Measurements from ENCODE around the gene CDX2.

Gene CDX2

DNA sequence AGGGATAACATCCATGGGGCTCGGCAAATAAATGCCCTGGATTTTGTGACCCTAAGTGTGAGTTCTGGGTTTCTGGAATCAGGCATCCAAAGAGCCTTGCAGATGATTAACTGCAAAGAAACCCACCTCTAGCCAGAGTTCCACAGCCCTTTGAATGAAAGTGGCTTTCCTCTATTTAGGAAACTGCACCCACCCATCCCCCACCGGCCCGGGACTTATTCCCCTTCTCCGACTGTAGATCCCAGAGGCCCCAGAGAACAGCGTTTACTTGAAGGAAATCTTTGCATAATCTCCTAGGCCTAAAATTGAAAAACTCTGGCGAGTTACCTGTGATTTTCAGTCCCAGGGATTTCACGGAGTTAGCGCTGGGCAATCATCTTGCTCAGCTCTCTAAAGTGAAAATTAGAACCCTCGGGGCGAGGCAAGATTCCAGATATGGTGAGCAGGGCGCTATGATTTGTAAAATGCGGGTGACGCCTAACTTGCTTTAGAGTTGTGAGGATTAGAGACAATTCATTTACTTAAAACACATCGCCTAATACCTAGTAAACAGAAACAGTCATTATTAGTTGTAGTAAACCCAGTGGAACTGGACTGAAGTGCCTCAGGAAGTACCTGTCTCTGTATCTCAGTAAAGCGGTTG is 10.0 kb upstream of the CDX2 start:
- DNase-seq (ENCODE audit: low read depth, low spot score): no peak

DNA sequence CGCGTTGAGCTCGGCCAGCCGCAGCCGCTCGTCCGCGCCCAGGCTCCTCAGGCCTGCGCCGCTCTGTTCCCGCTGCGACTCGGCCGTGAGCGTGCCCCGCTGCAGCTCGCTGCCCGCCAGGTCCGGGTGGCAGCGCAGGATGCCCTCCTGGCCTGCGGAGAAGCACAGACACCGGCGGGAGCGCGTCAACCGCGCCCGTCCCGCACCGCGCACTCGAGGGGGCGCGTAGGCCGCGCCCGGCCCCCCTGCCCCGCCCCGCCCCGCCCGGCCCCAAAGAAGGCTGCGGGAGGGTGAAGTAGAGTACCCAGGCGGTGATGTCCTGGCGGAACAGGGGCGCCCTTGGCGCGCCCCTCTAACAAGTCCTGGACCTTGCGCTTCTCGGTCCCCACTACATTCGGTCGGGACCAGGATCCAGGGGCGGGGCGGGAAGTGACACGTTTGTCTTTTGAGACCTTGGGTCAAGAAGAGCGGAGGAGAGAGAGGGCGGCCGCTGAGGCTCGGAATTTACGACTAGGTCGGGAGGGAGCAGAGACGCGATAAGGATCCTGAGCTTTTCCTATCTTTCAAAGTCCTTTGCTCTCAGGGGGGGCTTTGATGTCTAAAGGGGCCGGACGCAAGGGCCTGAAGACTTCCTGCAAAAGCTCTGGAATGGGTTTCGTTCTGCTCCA is 9.3 kb upstream of the CDX2 start:
- DNase-seq (ENCODE audit: low read depth, low spot score): no peak

DNA sequence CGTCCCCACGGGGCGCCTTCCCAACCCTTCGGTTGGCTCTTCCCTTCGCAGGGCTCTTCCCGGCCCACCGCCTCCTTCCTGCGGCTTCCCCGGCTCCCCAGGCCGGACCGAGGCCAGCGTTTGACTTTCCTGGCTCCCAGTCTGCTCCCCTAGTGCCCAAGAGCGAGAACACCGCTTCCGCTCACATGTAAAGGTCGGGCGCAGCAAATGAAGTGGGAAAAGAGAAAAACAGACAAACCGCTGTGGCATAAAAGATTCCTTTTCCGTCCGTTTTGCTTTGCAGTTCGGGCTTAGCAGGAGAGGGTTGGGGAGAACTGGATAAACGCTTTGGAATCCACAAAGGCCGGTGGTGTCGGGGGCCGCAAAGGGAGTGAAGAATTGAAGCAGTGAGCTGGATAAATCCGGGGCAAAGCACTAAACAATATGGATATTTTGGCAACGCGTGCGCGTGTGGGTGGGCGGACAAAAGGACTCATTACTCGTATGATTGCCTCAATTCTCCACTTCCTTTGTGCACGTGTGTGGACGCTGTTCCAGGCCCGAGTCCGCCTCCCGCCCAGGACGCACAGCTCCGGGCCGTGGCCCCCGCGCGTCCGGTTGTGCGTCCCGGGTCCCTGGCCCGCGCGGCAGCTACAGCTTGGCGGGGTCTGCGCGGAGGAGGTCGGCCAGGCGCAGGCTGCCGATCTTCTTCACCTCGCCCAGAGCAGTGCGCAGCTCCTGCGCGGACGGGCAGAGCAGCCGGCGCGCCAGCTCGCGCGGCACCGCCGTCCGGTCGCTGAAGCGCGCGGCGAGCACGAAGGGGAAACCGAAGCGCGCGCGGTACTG is 8.6 kb upstream of the CDX2 start:
- no peak for DNase-seq (ENCODE audit: low read depth, low spot score)

DNA sequence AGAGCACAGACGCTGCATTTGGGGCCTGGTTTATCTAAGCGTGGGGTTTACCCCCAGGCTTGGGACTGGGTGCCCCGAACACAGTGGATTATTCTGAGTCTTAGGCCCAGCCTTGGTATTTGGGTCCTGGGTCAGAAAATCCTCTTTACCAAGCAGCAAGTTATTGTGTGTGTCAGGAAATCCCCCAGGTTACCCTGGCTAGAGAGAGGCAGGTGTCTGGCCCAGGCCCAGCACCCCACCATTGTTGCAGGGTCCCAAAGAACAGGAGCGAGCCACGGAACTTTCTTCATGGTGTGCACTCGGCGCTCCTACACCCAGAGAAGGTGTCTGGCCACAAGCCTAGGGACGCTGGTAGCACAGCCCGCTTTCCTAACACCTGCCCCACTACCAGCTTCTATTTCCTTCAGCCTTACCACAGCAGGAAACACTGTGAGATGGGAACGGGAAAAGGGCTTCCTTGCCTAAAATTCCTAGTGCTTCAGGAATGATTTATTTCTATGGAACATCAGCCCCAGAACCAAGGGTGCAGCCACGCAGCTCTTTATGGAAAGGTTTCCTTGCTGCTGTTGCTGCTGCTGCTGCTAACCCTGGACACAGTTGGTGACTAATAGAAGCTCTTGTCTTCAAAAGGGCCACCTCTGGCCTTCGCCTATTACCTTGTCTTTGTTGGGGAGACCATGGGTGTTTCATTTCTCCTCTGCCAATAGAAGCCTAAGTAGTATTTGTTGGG is 7.4 kb upstream of the CDX2 start:
- DNase-seq (ENCODE audit: low read depth, low spot score): no peak

DNA sequence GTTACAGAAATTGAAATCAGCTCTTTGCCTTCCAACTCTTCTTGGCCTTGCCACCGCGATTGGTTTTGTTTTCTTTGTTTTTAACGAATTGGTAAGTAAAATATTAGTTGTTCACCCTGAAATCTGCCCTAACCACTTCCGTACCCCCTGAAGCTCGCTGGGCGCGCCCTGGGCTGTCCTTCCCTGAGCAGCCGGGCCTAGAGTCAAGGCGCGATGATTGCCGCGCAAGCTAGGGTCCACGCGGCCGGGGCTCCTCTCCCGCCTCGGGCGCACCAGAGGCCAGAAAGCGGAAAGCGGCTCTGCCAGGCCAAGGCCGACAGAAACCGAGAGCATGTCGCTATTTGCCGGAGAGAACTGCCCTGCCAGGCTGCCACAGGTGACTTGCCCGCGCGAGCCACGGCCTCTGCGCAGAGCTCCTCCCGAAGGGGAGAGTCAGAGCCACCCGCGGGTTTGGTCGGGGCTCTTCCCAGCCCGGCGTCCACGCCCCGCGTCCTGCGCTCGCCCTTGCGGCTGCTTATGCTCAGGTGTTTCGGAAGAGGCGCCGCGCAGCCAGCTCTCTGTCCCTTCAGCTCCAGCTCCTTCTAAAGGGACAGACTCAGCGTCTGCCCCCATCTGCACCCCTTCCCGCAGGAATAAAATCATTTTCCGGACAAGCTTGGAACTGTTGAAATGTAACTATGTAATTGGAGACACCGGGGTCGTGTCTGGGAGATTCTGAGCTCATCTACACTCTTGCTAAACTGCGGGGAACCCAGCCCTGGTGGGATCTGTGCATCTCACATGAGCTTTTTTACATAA is 6.6 kb upstream of the CDX2 start:
- no peak for DNase-seq (ENCODE audit: low read depth, low spot score)

DNA sequence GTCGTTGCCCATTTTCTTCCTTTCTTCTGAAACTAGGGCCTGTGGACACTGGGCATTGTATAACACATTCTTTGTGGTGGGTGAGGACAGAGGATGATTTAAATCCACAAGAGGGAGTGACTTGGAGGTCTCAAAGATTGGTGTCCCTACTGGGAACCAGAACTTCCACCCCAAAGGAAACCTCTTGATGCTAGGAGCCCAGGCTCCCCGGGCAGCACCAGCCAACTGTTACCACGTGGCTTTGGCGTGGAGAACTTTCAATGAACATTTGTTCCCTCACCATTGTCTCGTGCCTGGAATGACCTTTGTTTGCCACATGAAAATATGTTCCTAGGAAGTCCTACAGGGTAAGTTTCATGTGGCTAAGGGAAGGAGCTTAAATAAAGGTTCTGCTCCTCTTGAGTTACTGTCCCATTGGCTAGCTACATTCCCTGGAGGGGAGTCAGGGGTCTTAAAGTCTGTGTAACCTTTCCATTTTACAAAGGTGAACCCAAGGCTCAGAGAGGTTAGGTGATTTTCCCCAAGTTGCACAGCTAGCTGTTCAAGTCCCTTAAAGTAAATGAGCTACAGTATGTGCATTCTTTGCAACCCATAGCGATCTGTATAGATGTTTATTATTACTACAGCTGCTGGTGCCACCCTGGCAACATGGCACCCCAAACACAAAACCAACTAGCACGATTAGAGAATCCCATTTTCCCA is 5.0 kb upstream of the CDX2 start:
- no peak for DNase-seq (ENCODE audit: low read depth, low spot score)

DNA sequence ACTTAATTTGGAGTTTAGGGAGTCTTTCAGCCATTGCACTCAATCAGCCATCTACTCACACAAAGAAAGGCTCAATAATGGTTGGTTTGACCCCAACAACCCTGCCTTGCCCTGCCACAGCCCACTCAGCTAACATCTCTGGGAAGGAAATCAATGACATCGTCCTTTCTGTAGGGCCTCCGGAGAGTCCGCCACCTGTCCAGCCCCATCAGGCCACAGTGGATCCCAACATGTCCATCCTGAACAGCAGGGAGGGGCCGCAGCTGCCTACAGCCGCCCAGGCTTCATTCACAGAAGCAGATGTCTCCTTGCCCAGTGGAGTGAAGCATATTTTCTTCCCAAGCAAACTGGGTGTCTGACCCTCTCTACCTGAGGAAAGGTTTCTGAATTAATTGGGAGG is 4.2 kb upstream of the CDX2 start:
- no peak for DNase-seq (ENCODE audit: low read depth, low spot score)

DNA sequence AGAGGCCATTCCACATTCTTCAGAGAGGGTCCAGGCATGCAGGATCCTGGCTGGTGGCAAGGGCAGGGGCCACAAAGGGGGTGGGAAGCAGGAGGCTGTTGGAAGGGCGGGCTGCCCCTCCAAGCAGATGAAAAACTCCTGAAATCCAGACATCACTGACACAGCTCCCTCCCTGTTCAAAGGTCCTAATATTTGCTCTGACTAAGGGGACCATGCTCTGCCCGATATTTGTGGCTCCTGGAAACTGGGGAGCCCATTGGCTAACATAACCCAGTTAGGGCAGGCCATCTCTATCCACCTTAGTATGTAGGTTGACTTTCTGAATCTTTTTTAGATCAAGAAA is 3.3 kb upstream of the CDX2 start:
- DNase-seq (ENCODE audit: low read depth, low spot score): no peak

DNA sequence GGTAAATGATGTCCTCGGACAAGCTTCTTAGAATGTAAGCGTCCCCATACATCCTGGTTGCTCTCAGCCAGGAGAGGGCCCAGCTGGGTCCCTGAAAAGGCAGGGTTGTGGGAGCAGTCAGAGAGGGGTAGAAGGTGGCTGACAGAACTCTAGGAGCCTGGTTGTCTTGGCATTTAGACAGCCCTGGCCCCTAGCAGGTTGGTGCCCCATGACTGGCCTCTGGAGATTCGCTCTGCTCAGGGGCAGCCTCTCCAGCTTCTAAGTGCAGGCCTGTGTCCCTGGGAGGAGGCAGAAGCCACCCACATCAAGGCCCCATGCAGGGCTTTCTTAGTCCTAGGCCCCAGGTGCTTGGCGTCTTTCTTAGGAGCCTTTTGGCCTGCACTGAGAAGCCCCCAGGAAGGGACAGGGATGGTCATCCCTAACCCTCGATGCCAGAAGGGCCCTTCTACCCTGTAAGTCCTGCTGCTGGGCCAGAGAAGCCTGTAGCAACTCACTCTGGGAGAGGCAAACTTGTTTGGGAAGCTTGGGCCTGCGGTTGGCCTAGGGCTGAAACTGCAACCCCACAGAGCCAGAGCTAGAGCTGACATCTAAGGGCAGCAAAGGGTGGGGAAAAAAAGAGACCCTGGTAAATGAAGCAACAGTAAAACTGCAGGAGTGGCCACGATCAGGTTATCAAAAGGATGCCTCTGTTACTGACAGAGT is 2.8 kb upstream of the CDX2 start:
- no peak for DNase-seq (ENCODE audit: low read depth, low spot score)

DNA sequence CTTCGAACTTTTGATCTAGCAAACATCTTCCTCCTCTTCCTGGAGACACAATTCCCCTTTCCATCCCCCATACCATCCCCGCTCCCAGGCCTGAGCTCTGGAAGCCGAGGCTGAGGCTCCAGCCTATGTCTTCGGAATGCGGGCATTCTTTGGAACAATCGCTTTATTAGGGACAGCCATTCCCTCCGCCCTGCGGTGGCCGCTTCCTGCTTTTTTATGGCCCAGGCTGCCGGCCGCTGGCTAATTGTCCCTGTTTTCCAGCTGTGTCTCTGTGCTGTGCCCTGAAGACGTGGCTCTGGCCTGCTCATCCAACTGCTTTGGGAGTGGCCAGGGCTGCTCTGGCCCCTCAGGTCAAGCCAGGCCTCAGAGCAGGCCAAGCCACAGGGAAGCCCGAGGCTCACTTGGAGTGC is 2.1 kb upstream of the CDX2 start:
- no peak for DNase-seq (ENCODE audit: low read depth, low spot score)

DNA sequence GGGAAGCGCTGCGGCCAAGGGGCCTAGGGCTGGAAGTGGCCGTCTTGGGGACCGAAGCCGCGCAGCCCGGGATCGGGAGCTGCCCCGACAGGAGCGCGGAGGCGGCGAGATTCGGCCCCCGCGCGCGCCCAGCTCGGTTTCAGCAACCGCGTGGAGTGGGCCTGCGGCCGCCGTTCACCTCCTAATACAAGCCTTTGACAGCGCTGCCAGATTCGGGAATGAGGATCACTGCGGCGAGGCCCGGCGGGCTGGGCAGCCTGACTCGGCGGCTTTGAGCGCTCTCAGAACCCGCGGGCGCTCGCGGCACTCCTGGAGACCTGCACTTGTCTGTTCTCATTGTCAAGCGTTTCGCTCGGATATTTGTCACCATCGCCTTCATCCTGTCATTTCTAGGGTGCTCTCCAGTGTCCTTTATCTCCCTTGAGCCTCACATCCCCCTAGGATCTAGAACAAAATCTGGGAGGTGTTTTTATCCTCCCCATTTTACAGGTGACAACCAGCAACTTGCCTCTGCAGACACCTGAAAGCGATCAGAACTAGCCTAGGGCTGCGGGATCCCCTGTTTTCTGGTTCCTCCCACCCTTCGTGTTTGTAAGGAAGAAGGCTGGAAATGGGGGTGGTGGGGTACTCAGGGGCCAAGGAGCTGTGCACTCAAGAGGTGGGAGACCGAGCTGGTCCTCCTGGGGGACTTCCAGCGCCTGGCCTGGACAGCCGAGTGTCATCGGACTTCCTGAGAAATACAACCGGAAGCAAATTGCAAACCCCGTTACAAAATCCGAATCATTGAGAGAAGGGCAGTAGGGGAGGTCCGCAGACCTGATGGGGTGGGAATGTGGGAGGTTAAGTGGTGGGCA is 1.5 kb upstream of the CDX2 start:
- no peak for DNase-seq (ENCODE audit: low read depth, low spot score)

DNA sequence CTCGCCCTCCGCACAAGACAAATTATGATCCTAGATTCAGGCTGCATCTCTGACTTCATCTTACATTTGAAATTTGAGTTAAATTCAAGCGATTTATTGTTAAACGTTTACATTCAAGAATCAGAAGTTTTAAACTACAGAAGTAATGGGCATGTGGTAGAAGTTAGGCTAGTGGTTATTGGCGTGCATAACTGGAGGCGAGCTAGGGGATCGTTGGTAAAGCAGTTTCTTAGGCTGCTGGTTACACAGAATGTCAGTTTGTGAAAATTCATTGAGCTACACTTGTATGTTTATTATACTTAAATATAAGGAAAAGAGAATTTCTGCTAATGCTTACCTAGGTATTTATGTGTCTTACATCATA is 733 bp upstream of the CDX2 start:
- DNase-seq (ENCODE audit: low read depth, low spot score): no peak

DNA sequence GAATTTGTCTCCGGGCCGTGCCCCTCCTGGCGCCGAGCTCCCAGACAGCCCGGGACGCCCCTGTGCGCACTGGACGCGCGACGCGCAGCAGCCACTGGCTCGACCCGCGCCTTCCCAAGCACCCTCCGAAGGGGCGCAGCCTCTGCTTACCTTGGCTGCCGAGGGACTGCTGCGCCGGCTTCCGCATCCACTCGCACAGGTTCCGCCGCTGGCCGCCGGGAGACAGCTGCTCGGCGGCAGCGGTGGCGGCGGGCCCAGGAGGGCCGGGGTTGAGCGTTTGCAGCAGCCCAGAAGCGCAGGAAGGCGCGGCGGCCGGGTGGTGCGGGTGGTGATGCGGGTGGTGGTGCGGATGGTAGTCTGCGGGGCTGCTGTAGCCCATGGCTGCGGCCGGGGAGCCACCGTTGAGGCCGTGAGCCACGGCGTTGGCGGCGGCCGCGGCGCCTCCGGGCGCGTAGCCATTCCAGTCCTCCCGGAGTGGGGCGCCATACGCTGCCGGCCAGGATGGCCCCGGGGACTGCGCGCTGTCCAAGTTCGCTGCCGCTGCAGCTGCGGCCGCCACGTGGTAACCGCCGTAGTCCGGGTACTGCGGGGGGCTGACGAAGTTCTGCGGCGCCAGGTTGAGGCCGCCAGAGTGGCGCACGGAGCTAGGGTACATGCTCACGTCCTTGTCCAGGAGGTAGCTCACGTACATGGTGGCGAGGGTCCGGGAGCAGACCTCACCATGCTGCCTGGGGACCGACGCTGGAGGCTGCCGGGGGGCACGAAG is 616 bp downstream of the CDX2 start:
- no peak for DNase-seq (ENCODE audit: low read depth, low spot score)

DNA sequence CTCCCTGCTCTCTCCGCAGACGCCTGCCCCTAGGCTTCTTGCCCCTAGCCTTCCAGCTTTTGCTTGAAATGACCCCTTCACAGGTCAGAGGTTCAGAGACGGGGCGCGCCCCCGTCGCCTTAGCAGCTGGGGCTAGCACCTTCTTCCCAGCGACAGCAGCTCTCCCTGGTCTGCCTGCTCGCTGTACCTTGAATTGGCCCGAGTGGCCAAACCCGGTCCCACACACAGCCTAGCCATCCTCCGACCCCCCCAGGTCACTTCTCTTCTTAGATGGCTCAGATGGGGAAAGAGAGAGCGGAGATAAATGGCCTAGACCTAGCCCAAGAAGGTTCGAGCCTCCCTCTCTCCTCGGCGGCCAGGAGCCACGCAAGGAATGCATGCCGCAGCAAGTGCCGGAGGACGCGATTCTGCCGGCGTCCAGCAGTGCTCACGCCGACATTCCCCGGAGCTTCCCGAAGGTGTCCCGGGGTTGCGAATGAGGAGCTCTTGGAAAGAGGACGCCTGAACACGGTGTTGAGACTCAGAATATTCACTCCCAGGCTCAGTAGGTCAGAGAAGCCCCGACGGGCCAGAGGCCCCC is 1.3 kb downstream of the CDX2 start:
- no peak for DNase-seq (ENCODE audit: low read depth, low spot score)

DNA sequence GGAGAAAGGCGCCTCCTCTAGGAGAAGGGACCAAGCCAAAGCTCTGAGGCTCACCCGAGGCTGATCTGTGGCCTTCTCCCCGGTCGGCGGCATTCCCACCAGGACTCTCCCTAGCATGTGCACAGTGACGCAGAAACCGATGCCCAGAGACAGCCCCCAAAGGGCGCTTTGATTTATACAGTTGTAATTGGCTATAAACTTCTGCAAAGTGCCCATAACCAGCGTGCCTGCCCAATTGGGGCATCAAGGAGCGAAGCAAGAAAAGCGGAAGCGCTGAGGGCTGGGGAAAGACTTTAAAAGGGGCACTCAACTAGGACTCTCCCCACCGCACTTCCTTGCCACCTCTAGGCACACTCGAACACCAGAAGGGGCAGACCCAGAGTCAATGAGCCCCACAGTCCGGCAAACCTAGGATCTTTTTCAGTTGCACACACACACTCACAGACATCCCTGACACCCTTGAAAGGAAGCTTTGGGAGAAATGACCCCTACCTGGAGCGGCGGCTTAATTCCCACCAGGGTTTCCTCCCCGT is 1.8 kb downstream of the CDX2 start:
- DNase-seq (ENCODE audit: low read depth, low spot score): no peak

DNA sequence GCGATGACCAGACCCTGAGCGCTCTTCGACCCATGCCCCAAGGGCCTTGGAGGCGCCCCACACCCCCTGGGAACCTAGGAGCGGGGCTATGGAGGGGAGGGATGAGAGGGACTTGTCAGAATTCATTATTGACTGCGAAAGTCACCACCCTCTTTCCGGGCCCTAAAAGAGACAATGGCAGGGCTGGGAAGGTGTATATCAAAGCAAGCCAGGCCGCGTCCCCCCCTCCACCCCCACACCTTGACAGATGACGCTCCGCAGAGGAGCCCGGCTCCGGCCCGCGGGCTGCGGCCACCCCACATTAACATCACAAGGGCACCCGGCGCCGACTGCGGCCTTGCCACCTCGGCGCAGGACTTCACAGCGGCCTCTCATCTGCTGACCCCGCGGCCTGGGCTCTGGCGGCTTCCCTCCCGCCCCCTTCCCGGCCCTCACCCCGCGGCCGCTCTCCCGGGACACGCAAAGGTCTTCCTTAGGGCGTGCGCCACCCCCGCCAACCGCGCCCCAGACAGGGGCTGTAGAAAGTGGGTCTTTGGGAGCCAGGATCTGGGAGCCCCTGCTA is 2.4 kb downstream of the CDX2 start:
- no peak for DNase-seq (ENCODE audit: low read depth, low spot score)

DNA sequence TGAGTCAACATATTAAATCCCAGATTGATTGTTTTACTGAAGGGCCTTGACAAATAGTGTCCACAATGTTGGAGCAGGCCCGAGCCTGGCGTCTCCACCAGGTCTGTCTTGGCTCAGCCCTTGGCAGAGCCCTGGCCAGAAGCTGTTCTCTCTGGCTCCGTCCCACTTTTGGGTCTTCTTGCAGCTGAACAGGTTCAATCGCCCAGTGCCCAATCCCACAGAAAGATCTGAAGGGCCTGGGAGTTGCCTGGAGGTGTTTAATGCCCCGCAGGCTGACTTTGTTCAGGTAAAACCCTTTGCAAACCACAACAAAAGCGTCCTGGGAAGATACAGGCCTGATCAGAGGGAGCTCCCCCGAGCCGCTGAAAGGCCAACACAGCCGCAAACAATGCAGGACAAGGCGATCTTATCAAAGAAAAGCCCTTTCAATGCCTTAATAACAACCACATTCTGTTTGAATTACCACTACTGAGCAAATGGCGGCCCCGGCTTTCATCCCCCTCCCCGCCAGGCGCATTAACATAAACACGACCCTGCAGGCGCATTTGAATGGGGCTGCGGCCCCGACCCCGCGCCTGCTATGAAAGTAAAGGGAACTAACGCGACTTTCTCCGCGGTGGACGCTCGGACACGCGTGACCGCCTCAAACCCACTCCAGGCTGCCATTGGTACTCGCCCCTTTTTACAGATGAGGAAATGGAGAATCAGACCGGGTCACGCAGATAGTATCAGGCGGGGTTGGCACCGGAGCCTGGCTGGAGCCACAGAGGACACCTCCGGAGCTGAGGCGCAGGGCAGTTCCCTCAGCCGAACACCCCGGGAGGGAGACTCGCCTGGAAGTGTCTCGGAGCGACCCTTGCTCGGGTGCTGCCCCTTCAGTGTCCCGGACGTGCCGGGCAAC is 3.1 kb downstream of the CDX2 start:
- no peak for DNase-seq (ENCODE audit: low read depth, low spot score)
